Endothelial cell of umbilical vein (primary cell): ENCODE results near the gene NELL2. TPM values are rescaled to one million over a fixed set of nuclear protein-coding genes. Genes with fewer than 3 reads are reported as not detected.

Experiments
- BruUV-seq: library from RNA; stranded (reverse); fragments of 400-500 nt; replicated peaks from 2 replicates; lab custom pipeline; 2021; lab: Mats Ljungman, UMichigan
- CTCF ChIA-PET: fragments of 300-600, 350-600 bp; sonication (Branson Sonifier 250); formaldehyde crosslinking; loops from one replicate; lab custom pipeline; 2021; ENCODE audit warnings: antibody characterized with exemption, inconsistent platforms; lab: Charles Lee
- POLR2A ChIA-PET: fragments of 300-600, 350-600 bp; sonication (Branson Sonifier 250); formaldehyde crosslinking; loops from one replicate; lab custom pipeline; 2021; ENCODE audit warnings: antibody characterized with exemption, inconsistent platforms; lab: Charles Lee
- DNase-seq: peaks from one replicate; pipeline ENCODE4 v3.0.0-alpha.2; 2011; ENCODE audit warnings: low read depth, low spot score
- FAIRE-seq: peaks from 2 replicates; lab custom pipeline; 2011; peaks lifted over from hg19 to GRCh38; lab: Jason Lieb, UNC
- H2AFZ ChIP-seq: 2 replicates; pipeline ENCODE4 v1.6.0; 2012; ENCODE audit warnings: low read depth, low read length, control low read depth, inconsistent platforms
- H3K27ac ChIP-seq: 2 replicates; pipeline ENCODE4 v1.5.1; 2011; ENCODE audit warnings: low read depth, mild to moderate bottlenecking, control low read depth, low read length, moderate library complexity; ENCODE audit not compliant: insufficient read depth
- H3K27me3 ChIP-seq, 2 experiments: 2 replicates each; pipeline versions ENCODE4 v1.6.0 to v1.6.1; 2011; ENCODE audit warnings: low read length in 2 of 2, mixed read lengths in 1 of 2; ENCODE audit not compliant: control insufficient read depth in 2 of 2, insufficient read depth in 2 of 2
- H3K36me3 ChIP-seq, 2 experiments: 2 replicates in 1 of 2; 3 replicates in 1 of 2; pipeline ENCODE4 v1.5.1; 2011; ENCODE audit warnings: low read length in 2 of 2, mild to moderate bottlenecking in 1 of 2, moderate library complexity in 1 of 2; ENCODE audit not compliant: control insufficient read depth in 2 of 2, insufficient read depth in 2 of 2; ENCODE audit errors: extremely low read depth in 1 of 2
- H3K4me1 ChIP-seq: 3 replicates; pipeline ENCODE4 v1.5.1; 2011; ENCODE audit warnings: mild to moderate bottlenecking, low read length; ENCODE audit not compliant: control insufficient read depth, insufficient read depth; ENCODE audit errors: extremely low read depth
- H3K4me2 ChIP-seq: 2 replicates; pipeline ENCODE4 v1.6.1; 2011; ENCODE audit warnings: low read length, control low read depth, mixed read lengths; ENCODE audit not compliant: insufficient read depth
- H3K4me3 ChIP-seq, 3 experiments: fragments of 200-600 bp in 1 of 3; sonication (generic), shearing (Covaris generic) in 1 of 3; replicated peaks in 1 of 3; 2 replicates each; pipeline ENCODE4 v1.5.1; 2011 to 2016; ENCODE audit warnings: control low read depth in 3 of 3, low read length in 3 of 3, mild to moderate bottlenecking in 2 of 3, inconsistent platforms in 1 of 3, low read depth in 1 of 3, moderate library complexity in 1 of 3; ENCODE audit not compliant: insufficient read depth in 1 of 3
- H3K79me2 ChIP-seq: 2 replicates; pipeline ENCODE4 v1.6.0; 2012; ENCODE audit warnings: low read length, inconsistent platforms; ENCODE audit not compliant: control insufficient read depth, insufficient read depth
- H3K9ac ChIP-seq: replicated peaks from 2 replicates; pipeline ENCODE3; 2011; ENCODE audit warnings: low read length, control low read depth; ENCODE audit not compliant: insufficient read depth; ENCODE audit errors: extremely low read depth
- H3K9me1 ChIP-seq: replicated peaks from 3 replicates; pipeline ENCODE4 v1.6.0; 2011; ENCODE audit warnings: mild to moderate bottlenecking, low read length; ENCODE audit not compliant: control insufficient read depth, insufficient read depth; ENCODE audit errors: extremely low read depth
- H3K9me3 ChIP-seq: replicated peaks from 2 replicates; pipeline ENCODE4 v1.5.1; 2012; ENCODE audit warnings: low read length, inconsistent platforms; ENCODE audit not compliant: control insufficient read depth, insufficient read depth
- H4K20me1 ChIP-seq: replicated peaks from 2 replicates; pipeline ENCODE3; 2011; ENCODE audit warnings: mild to moderate bottlenecking, low read length; ENCODE audit not compliant: control insufficient read depth, insufficient read depth; ENCODE audit errors: extremely low read depth
- EZH2 ChIP-seq: IDR thresholded peaks from 2 replicates; pipeline ENCODE4 v1.6.1; 2012; ENCODE audit warnings: borderline replicate concordance, low read depth, mild to moderate bottlenecking, moderate library complexity, low read length, inconsistent platforms; ENCODE audit not compliant: severe bottlenecking
- FOS ChIP-seq: IDR thresholded peaks from 2 replicates; pipeline ENCODE4 v1.6.1; 2011; ENCODE audit warnings: mild to moderate bottlenecking, low read length, moderate library complexity, borderline replicate concordance; ENCODE audit not compliant: insufficient read depth
- GATA2 ChIP-seq: IDR thresholded peaks from 2 replicates; pipeline ENCODE4 v1.7.0; 2011; ENCODE audit warnings: low read depth, mild to moderate bottlenecking, moderate library complexity, mixed read lengths, low read length; ENCODE audit not compliant: insufficient read length, insufficient read depth
- JUN ChIP-seq: IDR thresholded peaks from 2 replicates; pipeline ENCODE4 v1.6.1; 2011; ENCODE audit warnings: borderline replicate concordance, low read depth; ENCODE audit not compliant: insufficient read length, insufficient read depth
- MYC ChIP-seq: IDR thresholded peaks from one replicate; pipeline ENCODE4 v1.6.1; 2011; ENCODE audit warnings: mild to moderate bottlenecking, low read depth, low read length
- POLR2A ChIP-seq: IDR thresholded peaks from 2 replicates; pipeline ENCODE4 v1.6.1; 2012; ENCODE audit warnings: low read depth, mild to moderate bottlenecking, control low read depth, low read length
- POLR2AphosphoS5 ChIP-seq: IDR thresholded peaks from 2 replicates; pipeline ENCODE4 v1.6.1; 2012; ENCODE audit warnings: low read depth, mild to moderate bottlenecking, control low read depth, low read length, moderate library complexity; ENCODE audit not compliant: insufficient read depth
- dilution Hi-C: fragments of 300-500 bp; cut with MboI; formaldehyde crosslinking; loops from one replicate; pipeline ENCODE4 v1.15.0; 2019; ENCODE audit warnings: low sequenced_read_pairs; ENCODE audit not compliant: extremely low pct_ligation_motif_present
- intact Hi-C: fragments of 100-400 bp; cut with micrococcal nuclease; formaldehyde crosslinking; loops from one replicate; pipeline ENCODE4 v1.10.0; 2022
- polyA plus RNA-seq, 4 experiments: library from polyadenylated mRNA; depleted of rRNA in 3 of 4; stranded (reverse) in 3 of 4; unstranded in 1 of 4; fragments of >200 nt; gene quantifications; 2 replicates each; pipeline versions ENCODE4 v1.2.1 to v1.2.3, GENCODE V29; 2011 to 2012; ENCODE audit warnings: missing spikeins in 1 of 4
- total RNA-seq: library from RNA; stranded (reverse); gene quantifications from 2 replicates; pipeline ENCODE4 v1.2.3, GENCODE V29; 2021
- TF ChIP-seq, protein P1 (sequence below), 2 donors: IDR thresholded peaks; 1 replicate in 1 of 2; 2 replicates in 1 of 2; pipeline ENCODE4 v1.5.1; 2011; ENCODE audit warnings: low read length in 2 of 2, mild to moderate bottlenecking in 2 of 2, moderate library complexity in 2 of 2, control low read depth in 1 of 2, inconsistent platforms in 1 of 2, low read depth in 1 of 2; ENCODE audit not compliant: insufficient read depth in 1 of 2; ENCODE audit errors: extremely low read depth in 1 of 2
- TF ChIP-seq, protein P2 (sequence below): IDR thresholded peaks from 2 replicates; pipeline ENCODE4 v1.6.1; 2011; ENCODE audit not compliant: insufficient read depth, insufficient read length

Gene NELL2
- total and polyA plus RNA-seq, 2 donors (not counting 3 experiments of a cell fraction or from before 2014, with no cell fraction given): 0.11 to 0.49 TPM

DNA sequence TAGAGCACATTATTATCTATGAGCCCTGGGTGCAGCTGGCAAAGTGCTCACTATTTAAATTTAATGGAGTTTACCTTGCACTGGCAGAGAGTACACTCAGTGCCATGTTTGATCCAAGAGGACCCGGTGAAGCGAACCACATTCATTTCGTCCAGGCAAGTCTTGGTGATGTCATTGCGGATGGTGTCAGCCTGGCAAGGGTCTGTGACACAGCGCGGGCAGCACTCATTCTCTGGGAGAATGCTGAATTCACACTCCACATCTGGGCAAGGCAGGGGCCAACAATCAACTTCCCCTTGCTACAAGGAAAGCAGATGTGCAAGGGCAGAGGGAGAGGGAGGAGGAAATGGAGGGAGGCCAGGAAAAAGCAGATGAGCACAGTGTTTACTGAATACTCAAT is 356.2 kb downstream of the NELL2 start:
- DNase-seq (no peak), FAIRE-seq (no peak)
- H2AFZ ChIP-seq: no peak overlapping the region
- no peaks in the 10 kb centered on the region for H3K9me1 ChIP-seq
- ChIA-PET POLR2A (no interaction called here), CTCF (no interaction called here)
- H3K27me3 ChIP-seq: no peaks in the 10 kb centered on the region
- no peaks in the 10 kb centered on the region for H3K79me2 ChIP-seq
- BruUV-seq: no TSS peak
- H4K20me1 ChIP-seq: no peaks in the 10 kb centered on the region
- no peak overlapping the region for H3K4me2 ChIP-seq
- dilution Hi-C loops (no loop called here), intact Hi-C loops (no loop called here)
- no peaks in the 10 kb centered on the region for H3K36me3 ChIP-seq
- no peak overlapping the region for H3K4me3 ChIP-seq
- TF ChIP-seq POLR2A (no peak), GATA2 (no peak), FOS (no peak), MYC (no peak), EZH2 (no peak), JUN (no peak), POLR2AphosphoS5 (no peak)
- TF ChIP-seq, protein P1, sequence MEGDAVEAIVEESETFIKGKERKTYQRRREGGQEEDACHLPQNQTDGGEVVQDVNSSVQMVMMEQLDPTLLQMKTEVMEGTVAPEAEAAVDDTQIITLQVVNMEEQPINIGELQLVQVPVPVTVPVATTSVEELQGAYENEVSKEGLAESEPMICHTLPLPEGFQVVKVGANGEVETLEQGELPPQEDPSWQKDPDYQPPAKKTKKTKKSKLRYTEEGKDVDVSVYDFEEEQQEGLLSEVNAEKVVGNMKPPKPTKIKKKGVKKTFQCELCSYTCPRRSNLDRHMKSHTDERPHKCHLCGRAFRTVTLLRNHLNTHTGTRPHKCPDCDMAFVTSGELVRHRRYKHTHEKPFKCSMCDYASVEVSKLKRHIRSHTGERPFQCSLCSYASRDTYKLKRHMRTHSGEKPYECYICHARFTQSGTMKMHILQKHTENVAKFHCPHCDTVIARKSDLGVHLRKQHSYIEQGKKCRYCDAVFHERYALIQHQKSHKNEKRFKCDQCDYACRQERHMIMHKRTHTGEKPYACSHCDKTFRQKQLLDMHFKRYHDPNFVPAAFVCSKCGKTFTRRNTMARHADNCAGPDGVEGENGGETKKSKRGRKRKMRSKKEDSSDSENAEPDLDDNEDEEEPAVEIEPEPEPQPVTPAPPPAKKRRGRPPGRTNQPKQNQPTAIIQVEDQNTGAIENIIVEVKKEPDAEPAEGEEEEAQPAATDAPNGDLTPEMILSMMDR (IDR thresholded peaks at IDR 0.05; ENCODE audit: extremely low read depth in 1 of 2, insufficient read depth in 1 of 2, low read depth in 1 of 2, low read length in 2 of 2): no peak
- TF ChIP-seq, protein P2, sequence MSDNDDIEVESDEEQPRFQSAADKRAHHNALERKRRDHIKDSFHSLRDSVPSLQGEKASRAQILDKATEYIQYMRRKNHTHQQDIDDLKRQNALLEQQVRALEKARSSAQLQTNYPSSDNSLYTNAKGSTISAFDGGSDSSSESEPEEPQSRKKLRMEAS: no peak
- H3K9me3 ChIP-seq: no peaks in the 10 kb centered on the region
- H3K9ac ChIP-seq: no peak overlapping the region
- H3K27ac ChIP-seq: no peak overlapping the region
- H3K4me1 ChIP-seq: no peaks in the 10 kb centered on the region
